GM18909 (cell line): ENCODE data around the gene TMEM51.
A peak's percentile ranks its signal among the peaks of the same experiment; 100 is the strongest.
"Not testable (repeated sequence)": the region's sequence is repeated elsewhere in the genome, so short reads cannot be mapped to it uniquely, and the experiment has no call there.

Experiments used
- ATAC-seq: cut with Tn5 transposase; IDR thresholded peaks from one replicate; pipeline ENCODE4 v1.9.1; 2021; ENCODE audit warnings: mild to moderate bottlenecking; ENCODE audit not compliant: unreplicated experiment, poor library complexity

The TMEM51 gene

DNA sequence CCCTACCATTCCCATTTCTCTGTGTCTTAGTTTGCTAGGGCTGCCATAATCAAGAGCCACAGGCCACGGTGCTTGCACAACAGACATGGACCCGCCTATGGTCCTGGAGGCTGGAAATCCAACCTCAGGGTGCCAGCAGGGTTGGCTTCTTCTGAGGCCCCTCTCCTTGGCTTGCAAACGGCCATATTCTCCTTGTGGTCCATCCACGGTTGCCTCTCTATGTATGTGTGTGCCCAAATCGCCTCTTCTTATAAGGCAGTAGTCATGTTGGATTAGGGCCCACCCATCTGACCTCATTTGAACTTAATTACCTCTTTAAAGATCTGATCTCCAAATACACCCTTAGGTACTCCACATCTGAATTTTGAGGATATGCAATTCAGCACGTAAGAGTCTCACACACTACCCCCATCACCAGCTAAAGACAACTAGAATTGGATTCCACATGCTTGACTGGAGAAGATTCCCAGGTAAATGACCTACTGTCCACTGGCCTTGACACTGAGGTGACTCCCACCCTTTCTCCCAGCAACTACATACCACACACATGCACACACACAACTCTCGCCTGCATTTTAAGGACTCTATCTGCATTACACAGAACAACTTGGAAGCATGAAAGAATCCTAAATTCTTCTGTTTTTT is 28.3 kb upstream of the TMEM51 start:
- ATAC-seq = no peak

DNA sequence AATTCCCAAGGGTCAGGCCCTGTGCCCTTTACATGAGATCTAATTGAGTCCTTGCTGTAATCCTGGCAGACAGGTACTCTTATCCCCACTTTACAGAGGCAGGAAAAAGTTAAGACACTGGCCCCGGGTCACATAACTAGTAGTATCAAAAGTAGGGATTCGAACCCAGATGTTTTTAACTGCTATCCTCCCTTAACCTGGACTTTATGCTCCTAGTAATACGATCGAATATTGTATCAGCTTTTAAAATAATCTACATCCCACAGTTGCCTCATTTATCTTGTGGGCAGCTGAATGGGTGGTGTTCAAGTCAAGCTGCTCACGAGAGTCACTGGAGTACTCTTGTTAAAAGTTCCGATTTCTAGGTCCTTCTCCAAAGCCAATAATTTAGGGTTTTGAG is 25.5 kb upstream of the TMEM51 start:
- no peak for ATAC-seq

DNA sequence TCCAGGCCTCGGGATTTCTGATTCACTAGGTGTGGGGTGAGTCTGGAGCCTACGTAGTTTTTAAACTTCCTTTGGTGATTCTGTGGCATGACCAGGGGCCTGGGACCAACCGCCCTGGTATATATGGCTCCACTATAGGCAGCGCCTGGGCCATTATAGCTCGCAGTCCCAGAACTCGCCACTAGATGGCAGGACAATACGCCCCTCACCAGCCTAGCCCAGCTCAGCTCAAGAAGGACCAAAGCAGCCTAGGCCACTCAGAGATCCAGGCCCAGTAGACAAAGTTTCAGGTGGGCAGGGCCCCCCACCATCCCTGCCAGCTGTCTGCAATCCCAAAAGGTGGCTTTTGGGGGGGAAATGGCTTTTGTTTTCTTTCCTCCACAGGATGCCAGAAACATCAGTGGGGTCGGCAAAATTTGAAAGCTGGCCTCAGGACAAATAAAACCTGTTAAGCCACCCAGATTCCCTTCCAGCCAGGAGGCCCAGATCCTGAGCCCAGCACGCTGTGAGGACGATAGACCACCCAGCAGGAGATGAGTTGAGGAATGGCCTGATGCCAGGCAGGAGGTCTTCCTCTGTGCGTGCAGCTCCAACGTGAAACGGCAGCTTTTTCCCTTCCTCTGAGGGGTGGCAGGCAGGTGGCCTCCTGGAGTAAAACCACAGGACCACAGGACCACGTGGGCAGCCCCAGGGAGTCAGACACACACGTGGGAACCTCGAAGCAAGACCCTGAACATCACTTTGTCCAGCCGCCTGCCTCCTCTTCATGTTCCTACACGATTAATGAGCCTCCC is 24.8 kb upstream of the TMEM51 start:
- ATAC-seq = peak; percentile 58

DNA sequence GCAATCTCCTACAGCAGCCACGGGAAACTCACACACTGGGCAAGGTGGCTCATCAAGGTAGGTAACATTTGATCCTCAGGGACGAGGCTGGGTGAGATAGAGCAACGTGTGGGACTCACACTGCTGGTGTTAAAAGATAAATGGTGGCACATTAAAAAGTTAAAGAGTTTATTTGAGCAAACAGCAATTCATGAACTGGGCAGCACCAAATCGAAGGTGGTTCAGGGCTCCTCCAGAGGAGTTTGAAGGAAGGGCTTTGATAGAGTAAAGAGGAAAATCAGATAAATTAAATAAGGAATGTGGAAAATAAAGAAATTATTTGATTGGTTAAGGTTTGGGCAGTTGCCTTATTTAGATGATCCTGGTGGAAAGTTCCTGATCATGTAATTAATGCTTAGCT is 23.6 kb upstream of the TMEM51 start:
- no peak for ATAC-seq

DNA sequence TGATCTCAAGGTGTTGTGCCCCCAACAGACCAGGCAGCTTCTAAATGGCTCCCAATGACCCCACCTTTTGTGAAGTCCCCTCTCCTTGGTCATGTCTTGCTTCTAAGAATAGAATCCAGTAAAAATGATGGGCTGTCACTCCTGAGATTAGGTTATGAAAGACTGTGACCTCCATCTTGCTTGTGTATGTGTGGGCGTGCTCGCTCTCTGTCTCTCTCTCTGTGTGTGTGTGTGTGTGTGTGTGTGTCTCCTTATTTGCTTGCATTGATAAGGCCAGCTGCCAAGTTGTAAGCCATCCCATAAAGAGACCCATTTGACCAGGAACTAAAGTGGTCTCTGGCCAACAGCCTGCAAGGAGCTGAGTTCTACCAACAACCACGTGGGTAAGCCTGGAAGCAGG is 22.9 kb upstream of the TMEM51 start:
- no peak for ATAC-seq

DNA sequence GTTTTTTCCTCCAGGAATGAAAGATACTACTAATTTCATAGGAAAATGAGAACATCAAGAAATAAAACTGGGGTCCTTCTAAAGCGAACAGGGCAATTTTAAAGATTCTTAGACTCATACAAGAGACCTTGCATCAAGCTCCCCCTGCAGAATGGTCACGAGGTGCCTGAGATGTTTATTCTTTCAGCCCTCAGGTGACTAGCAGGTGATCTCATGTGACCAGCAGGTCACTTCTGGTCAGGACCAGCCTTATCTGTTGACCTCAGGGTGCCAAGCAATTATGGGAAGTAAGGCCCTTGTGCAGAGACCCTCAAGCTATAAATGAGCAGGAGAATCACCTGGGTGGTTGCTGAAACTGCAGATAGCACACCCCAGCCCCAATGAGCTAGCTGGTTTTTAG is 20.6 kb upstream of the TMEM51 start:
- ATAC-seq = no peak

DNA sequence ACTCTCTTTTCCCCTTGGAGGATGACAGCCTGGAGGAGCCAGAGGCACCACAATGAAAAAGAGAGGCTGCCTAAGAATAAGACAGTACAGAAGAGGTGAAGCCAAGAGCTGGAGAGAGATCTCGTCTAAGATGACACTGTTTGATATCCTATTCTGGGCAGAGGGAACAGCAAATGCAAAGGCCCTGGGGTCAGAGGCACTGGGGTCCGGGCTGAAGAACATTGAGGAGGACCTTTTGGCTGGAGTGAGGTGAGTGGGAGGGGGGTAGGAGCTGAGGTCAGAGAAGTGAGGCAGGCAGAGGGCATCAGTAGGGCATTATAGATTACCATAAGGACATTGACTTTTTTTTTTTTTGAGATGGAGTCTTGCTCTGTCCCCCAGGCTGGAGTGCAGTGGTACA is 19.3 kb upstream of the TMEM51 start:
- no peak for ATAC-seq

DNA sequence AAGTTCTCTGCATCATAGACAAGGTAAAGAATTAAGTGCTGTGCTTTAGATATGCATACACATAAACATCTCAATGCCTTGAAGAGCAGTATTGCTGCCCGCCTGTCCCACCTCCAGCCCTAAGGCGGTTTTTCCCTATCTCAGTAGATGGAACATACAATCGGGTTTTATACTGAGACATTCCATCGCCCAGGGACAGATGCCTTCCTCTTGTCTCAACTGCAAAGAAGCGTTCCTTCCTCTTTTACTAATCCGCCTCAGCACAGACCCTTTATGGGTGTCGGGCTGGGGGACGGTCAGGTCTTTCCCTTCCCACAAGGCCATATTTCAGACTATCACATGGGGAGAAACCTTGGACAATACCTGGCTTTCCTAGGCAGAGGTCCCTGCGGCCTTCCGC is 17.9 kb upstream of the TMEM51 start:
- not testable (repeated sequence) for ATAC-seq

DNA sequence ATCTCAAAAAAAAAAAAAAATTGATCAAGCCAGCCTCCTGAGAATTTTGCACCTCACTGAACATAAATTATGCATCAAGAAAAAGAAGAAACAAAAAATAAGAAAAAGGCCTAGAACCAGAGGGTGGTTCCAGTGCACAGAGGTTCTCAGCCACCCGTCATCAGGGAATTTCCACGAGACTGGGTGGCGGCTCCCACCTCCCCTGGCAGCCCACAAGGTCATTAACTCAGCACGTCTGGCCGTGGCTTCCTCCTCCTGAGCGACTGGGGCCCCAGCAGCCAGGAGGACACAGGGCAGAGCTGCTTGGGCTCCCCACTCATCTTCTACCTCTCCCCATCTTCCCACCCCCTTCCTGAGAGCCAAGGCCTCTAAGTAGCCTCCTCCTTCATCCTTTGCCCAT is 15.7 kb upstream of the TMEM51 start:
- no peak for ATAC-seq

DNA sequence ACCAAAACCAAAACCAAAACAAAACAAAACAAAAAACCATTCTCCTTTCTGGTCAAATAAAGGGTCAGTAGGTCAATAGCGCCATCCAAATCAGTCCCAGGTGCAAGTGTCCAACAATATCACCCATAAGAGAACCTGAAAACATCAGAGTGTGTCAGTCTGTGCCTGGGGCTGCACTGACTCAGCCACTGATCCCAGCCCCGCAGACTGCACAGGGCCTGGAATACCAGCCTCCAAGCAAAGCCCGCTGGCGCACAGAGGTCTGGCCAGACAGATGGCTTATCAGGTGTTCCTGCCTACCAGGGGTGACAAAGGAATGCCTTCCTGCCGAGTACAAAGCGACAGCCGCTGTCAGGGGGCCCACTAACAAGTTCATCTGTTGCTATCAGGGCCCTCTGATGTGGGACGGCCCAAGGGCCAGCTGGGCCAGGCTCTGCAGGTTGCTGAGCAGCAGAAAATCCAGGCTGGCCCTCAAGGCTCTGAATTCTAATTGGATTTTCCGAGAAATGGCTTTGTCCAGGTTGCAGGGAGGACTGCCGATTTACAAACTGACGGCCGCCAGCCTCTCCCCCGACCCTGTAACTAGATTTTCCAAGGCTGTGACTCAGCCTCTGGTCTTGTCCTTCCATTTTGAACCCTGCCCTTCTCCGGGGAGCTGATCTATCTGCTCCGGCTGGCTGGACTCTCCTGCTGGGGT is 13.7 kb upstream of the TMEM51 start:
- ATAC-seq = no peak

DNA sequence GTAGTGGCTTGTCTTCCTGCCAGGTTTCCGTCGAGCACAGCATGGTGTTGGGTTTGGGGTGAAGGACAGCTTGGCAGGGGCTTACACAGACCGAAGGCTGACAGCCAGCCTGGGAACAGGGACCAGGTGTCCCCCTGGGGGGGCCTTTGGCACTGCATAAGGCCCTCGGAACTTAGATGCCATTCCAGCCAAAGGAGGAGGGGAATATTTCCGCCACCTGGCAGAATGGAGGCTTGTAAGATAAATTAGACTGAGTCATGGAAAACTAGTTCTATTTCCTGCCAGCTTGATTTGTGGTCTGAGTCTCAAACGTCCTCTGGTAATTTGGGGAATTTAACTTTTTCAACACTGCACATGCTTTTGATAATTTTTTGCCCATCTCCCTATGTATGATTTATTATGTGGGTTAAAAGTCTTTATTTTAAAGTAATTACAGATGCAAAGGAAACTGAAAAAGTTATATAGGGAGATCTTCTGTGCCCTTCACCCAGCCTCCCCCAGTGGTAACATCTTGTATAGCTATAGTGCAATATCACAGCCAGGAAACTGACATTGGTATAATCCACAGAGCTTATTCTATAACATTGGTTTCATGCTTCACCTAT is 11.5 kb upstream of the TMEM51 start:
- ATAC-seq = no peak

DNA sequence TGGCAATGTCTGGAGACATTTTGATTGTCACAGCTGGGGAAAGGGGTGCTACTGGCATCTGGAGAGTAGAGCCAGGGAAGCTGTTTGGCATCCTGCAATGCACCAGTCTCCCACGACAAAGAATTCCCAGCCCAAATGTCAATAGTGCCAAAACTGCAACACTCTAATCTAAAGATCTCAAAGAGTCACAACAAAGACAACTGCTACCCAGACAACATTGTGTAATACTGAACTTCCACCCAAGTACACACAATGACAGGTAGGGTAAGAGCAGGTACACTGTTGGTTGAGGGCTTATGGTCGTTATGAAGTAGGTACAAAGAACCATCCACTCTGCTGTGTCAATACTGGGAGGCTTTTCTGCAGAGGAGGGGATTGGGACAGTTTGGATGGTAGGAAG is 8.2 kb upstream of the TMEM51 start:
- ATAC-seq = no peak

DNA sequence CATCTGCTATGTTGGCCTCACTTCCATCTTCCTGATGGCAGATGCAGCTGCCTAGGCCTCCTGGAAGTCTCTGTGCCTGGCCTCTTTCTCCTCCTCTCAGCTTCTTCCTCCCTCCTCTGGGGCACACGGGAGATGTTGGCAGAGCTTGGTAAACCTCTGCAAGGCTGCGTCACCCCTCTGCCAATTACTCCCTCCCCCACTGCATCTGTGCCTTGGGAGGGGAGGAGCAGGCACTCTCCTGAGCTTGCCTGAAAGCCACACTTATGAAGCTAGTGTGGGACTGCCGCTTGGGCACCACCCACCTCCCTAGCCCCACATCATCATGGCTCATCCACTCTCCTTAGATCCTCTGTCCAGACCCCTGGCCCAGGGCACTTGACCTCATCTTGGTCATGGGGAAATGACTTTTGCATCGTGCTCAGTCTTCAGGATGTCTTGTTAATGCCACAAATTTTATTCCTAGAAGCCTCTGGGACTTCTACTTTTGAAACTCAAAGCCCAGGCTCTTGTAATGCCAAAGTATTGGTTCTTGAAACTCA is 7.3 kb upstream of the TMEM51 start:
- no peak for ATAC-seq

DNA sequence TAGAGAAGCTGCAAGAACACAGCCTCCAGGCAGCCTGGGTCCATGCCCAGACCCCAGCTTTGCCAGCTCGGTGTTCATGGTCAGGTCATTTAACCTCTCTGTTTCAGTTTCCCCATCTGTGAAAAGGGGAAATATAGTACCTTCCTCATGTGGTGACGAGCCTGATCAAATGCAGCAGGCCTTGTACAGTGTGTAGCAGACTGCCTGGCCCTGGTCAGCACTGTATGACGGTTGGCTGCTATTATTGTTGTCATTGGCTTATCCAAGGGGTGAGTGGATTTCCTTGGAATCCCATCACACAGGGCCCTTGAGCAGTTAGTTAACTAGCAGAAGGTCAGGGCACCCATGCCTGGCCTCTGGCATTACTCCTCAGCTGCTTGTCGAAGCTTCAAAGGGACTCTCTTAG is 6.6 kb upstream of the TMEM51 start:
- ATAC-seq = no peak

DNA sequence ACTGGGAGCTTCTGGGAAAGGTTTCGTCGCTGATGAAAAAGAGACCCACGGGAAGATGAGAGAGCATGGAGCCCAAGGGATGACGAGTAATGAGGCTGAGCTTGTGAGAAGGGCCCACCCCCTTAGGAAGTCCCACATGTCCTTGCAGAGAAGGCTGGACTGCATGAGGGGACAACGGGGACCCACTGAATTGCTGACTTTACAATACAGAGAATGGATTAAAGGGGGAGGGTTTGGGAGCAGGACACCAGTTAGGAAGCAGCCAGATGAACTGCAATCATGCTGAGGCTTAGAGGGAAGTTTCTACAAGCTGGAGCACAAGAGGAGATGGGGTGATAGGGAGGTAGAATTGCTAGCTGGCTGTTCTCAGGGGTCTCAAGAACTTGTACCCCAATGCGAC is 5.5 kb upstream of the TMEM51 start:
- ATAC-seq = no peak

DNA sequence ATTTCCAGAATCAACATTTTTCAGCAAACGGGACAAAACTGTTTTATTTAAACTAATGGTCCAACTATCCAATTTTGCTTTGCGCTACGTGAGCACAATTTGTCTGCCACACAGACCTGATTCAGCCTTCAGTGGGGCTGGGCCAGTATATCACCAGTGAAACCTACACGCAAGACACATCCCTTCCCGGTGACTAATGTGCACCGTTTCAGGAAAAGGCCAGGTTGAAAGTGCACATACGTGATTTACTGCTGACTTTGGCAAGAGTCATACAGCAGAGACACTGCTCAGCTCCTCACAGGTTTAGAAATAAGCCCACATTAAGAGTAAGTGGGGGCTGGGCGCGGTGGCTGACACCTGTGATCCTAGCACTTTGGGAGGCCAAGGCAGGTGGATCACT is 5.1 kb upstream of the TMEM51 start:
- no peak for ATAC-seq

DNA sequence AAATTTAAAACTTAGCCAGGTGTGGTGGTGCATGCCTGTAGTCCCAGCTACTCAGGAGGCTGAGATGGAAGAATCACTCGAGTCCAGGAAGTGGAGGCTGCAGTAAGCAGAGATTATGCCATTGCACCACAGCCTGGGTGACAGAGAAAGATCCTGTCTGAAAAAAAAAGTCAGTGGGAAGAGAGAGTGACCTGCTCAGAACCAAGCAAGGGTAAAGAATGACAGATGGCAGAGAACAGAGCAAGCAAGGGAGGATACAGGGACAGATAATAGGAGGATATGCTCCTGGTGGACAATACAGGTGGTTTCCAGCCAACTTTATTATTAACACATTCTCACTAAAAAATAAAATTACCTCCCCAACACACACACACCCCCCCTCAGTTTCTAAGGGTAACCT is 4.6 kb upstream of the TMEM51 start:
- no peak for ATAC-seq

DNA sequence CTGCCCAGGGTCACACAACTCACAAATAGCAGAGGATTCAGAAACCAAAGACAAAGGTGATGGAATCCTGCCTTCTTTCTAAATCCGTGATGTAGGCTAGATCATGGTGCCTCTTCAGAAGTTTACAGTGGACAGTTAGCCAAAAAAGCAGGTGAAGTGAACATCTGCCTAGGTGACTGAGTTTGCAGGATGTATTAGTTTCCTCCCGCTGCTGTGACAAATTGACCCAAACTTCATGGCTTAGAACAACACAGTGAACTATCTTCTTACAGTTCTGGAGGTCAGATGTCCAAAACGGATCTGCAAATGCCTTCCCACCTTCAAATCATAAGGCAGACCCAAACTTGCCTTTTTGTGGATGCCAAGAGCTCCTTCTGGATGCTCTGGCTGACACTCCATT is 3.2 kb upstream of the TMEM51 start:
- ATAC-seq = no peak

DNA sequence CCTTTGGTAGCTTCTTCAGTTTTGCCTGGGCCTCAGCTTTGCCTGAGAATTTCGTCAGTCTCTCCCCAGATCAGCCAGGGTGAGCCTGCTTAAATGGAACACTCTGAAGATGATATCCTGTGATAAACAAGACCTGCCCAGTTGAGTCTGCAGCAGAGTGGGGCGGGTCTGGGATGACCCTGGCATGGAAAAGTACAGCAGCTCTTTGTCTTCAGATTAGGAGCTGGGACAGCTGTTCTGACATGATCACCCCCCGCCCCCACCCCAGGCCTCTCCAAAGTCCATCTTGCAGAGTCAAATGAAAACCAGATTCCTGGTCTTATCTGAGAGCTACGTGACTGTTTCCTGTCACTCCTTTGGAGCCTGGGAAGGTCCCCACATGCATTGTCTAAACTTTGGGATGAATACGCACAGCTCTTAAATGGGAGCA is 2.2 kb upstream of the TMEM51 start:
- no peak for ATAC-seq

DNA sequence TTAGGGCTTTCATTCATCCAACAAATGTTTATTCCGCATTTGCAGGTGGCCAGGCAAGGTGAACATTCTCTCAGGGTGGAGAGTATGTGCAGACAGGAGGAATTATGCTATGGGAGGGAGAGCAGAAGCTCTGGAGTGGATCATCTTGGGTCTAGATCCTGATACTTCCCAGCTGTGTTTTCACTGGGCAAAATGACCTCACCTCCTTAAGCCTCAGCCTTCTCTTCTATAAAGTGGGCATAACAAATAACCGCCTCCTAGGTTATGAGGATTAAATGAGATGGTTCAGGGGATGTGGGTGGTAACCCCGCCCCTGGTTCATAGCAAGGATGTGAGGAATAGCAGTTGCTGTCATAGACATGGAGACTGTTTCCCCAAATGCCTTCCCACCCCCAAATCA is 1.7 kb upstream of the TMEM51 start:
- ATAC-seq = no peak
